Endothelial cell of umbilical vein (primary cell): ENCODE measurements around the gene ADAMTS12.

Experiments
- CTCF ChIP-seq, 2 donors: IDR thresholded peaks; 1 replicate in 1 of 2; 2 replicates in 1 of 2; pipeline ENCODE4 v1.5.1; 2011; ENCODE audit warnings: low read length in 2 of 2, mild to moderate bottlenecking in 2 of 2, moderate library complexity in 2 of 2, control low read depth in 1 of 2, inconsistent platforms in 1 of 2, low read depth in 1 of 2; ENCODE audit not compliant: insufficient read depth in 1 of 2; ENCODE audit errors: extremely low read depth in 1 of 2
- EZH2 ChIP-seq: IDR thresholded peaks from 2 replicates; pipeline ENCODE4 v1.6.1; 2012; ENCODE audit warnings: borderline replicate concordance, low read depth, mild to moderate bottlenecking, moderate library complexity, low read length, inconsistent platforms; ENCODE audit not compliant: severe bottlenecking
- FOS ChIP-seq: IDR thresholded peaks from 2 replicates; pipeline ENCODE4 v1.6.1; 2011; ENCODE audit warnings: mild to moderate bottlenecking, low read length, moderate library complexity, borderline replicate concordance; ENCODE audit not compliant: insufficient read depth
- GATA2 ChIP-seq: IDR thresholded peaks from 2 replicates; pipeline ENCODE4 v1.7.0; 2011; ENCODE audit warnings: low read depth, mild to moderate bottlenecking, moderate library complexity, mixed read lengths, low read length; ENCODE audit not compliant: insufficient read length, insufficient read depth
- JUN ChIP-seq: IDR thresholded peaks from 2 replicates; pipeline ENCODE4 v1.6.1; 2011; ENCODE audit warnings: borderline replicate concordance, low read depth; ENCODE audit not compliant: insufficient read length, insufficient read depth
- MYC ChIP-seq: IDR thresholded peaks from one replicate; pipeline ENCODE4 v1.6.1; 2011; ENCODE audit warnings: mild to moderate bottlenecking, low read depth, low read length
- POLR2A ChIP-seq: IDR thresholded peaks from 2 replicates; pipeline ENCODE4 v1.6.1; 2012; ENCODE audit warnings: low read depth, mild to moderate bottlenecking, control low read depth, low read length
- POLR2AphosphoS5 ChIP-seq: IDR thresholded peaks from 2 replicates; pipeline ENCODE4 v1.6.1; 2012; ENCODE audit warnings: low read depth, mild to moderate bottlenecking, control low read depth, low read length, moderate library complexity; ENCODE audit not compliant: insufficient read depth
- TF ChIP-seq, protein P1 (sequence below): IDR thresholded peaks from 2 replicates; pipeline ENCODE4 v1.6.1; 2011; ENCODE audit not compliant: insufficient read depth, insufficient read length

GRCh38 chr5:33827885-33828284 lies 63.9 kb downstream of the ADAMTS12 start:
- TF ChIP-seq CTCF (IDR thresholded peaks at IDR 0.05; ENCODE audit: extremely low read depth in 1 of 2, insufficient read depth in 1 of 2, low read depth in 1 of 2, low read length in 2 of 2) (no peak), POLR2AphosphoS5 (no peak), POLR2A (no peak), EZH2 (no peak), GATA2 (no peak), FOS (no peak), JUN (no peak), MYC (no peak)
- TF ChIP-seq, protein P1, sequence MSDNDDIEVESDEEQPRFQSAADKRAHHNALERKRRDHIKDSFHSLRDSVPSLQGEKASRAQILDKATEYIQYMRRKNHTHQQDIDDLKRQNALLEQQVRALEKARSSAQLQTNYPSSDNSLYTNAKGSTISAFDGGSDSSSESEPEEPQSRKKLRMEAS = no peak
